ENCODE results near the gene KIAA1549.

The KIAA1549 gene

DNA sequence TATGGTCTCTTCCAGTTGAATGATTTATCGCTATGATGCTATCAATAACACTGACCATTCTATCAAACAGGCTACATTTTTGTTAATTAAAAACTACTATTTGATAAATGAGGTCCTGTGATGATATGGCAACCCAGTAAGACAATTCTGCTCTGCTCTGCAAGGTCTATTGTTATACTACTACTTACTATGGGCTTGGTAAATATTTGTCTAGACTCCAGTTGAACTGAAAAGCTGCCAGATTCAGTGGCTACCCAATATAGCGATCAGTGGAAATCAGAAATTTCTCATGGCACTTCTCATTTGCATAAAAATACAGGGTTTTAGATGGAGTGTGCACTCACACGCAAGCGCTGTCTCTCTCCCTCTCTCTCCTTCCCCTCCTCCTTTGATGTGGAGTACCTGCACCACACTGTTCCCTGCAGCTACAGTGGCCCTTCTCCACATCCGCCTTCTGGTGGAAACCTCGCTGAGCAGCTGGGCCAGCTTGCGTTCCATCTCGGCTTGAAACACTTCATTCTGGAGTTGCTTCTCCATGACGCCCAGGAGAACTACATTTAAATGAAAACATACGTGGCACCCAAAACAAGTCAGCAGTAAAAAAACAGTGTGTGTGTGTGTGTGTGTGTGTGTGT lies 77.9 kb downstream of the KIAA1549 start:
- no peaks in the 10 kb centered on the region for H3K9me3 Mint-ChIP-seq
- peak; percentile 44 to 55 (median 48) for DNase-seq
- peaks cover 6% of the 10 kb centered on the region for H3K36me3 Mint-ChIP-seq (ENCODE audit: insufficient read depth)
- peak overlapping the region; percentile 53 to 60 for H3K4me3 Mint-ChIP-seq
- peak overlapping the region; percentile 66 to 68 for H3K27ac Mint-ChIP-seq
- peaks cover 11 to 18% of the 10 kb centered on the region in 2 donors for H3K4me1 Mint-ChIP-seq (ENCODE audit: low read depth in 2 of 2)
- peak; percentile 100 for ATAC-seq (replicated peaks)
- peaks cover 69 to 97% of the 10 kb centered on the region in 2 donors for H3K27me3 Mint-ChIP-seq

- Mint-ChIP-seq H3K27me3 (peaks cover 66 to 97% of the 10 kb centered on the region in 2 donors), H3K4me1 (ENCODE audit: low read depth in 2 of 2) (peaks cover 13 to 20% of the 10 kb centered on the region in 2 donors), H3K36me3 (ENCODE audit: insufficient read depth) (peaks cover 6% of the 10 kb centered on the region), H3K27ac (no peak overlapping the region), H3K4me3 (no peak overlapping the region), H3K9me3 (no peaks in the 10 kb centered on the region)
- DNase-seq (no peak), ATAC-seq (replicated peaks) (no peak)
These were observed 79.0 kb downstream of the KIAA1549 start for GRCh38 chr7:138902161-138902560.

GRCh38 chr7:138900035-138900828 lies 81.0 kb downstream of the KIAA1549 start:
- H3K4me3 Mint-ChIP-seq, result no peak overlapping the region
- ATAC-seq (replicated peaks) (no peak), DNase-seq (no peak)
- peaks cover 74 to 99% of the 10 kb centered on the region in 2 donors for H3K27me3 Mint-ChIP-seq
- H3K9me3 Mint-ChIP-seq, result no peaks in the 10 kb centered on the region
- H3K4me1 Mint-ChIP-seq (ENCODE audit: low read depth in 2 of 2), result peaks cover 13 to 20% of the 10 kb centered on the region in 2 donors
- peaks cover 6% of the 10 kb centered on the region for H3K36me3 Mint-ChIP-seq (ENCODE audit: insufficient read depth)
- H3K27ac Mint-ChIP-seq, result no peak overlapping the region

GRCh38 chr7:138898802-138899201 lies 82.4 kb downstream of the KIAA1549 start:
- ATAC-seq (replicated peaks) (no peak), DNase-seq (no peak)
- H3K4me1 Mint-ChIP-seq (ENCODE audit: low read depth in 2 of 2), result peaks cover 12 to 20% of the 10 kb centered on the region in 2 donors
- no peaks in the 10 kb centered on the region for H3K9me3 Mint-ChIP-seq
- peaks cover 6% of the 10 kb centered on the region for H3K36me3 Mint-ChIP-seq (ENCODE audit: insufficient read depth)
- no peak overlapping the region for H3K4me3 Mint-ChIP-seq
- H3K27me3 Mint-ChIP-seq, result peaks cover 85 to 100% of the 10 kb centered on the region in 2 donors
- no peak overlapping the region for H3K27ac Mint-ChIP-seq

DNA sequence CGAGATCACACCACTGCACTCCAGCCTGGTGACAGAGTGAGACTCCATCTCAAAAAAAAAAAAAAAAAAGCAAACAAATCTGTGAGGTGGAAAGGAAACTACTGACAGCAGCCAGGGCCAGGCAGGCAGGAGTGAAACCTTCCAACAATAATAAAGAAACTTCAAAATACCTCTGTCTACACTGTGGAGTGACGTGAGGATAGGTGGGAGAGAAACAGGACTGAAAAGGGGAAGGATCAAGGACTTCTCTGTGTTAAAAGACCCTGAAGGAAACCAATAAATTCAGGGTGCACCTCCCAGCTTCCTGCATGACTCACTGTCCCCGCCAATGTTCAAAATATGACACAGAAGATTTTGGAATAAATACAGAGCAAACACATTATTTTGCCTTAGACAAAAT lies 82.9 kb downstream of the KIAA1549 start:
- ATAC-seq (replicated peaks) (peak; percentile 45), DNase-seq (no peak)
- Mint-ChIP-seq H3K36me3 (ENCODE audit: insufficient read depth) (peaks cover under 1% of the 10 kb centered on the region), H3K27ac (no peak overlapping the region), H3K9me3 (no peaks in the 10 kb centered on the region), H3K4me1 (ENCODE audit: low read depth in 2 of 2) (peaks cover 8 to 15% of the 10 kb centered on the region in 2 donors), H3K27me3 (peaks cover 85 to 100% of the 10 kb centered on the region in 2 donors), H3K4me3 (no peak overlapping the region)

DNA sequence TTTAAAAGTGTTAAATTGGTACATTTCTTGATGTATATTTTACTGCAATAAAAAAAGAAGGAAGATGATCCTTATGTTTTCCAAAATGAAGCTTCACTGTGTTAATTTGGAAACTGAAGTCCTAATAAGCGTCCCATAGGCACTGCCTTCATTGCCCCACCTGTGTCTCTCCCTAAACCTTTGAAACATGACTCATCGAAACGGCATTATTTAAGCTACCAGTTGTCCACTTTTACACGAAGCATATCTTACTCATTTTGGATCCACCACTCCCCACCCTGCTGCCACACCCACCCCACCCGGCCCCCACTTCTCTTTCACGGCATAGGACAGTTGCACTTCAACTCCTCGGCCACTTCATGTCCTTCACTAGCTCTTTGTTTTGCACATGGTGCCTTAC lies 85.5 kb downstream of the KIAA1549 start:
- Mint-ChIP-seq H3K4me3 (no peak overlapping the region), H3K27me3 (peaks cover 73 to 91% of the 10 kb centered on the region in 2 donors), H3K27ac (no peak overlapping the region), H3K9me3 (no peaks in the 10 kb centered on the region), H3K4me1 (ENCODE audit: low read depth in 2 of 2) (peaks cover 2 to 6% of the 10 kb centered on the region in 2 donors), H3K36me3 (ENCODE audit: insufficient read depth) (no peaks in the 10 kb centered on the region)
- ATAC-seq (replicated peaks) (no peak), DNase-seq (no peak)

GRCh38 chr7:138893258-138893657 lies 87.9 kb downstream of the KIAA1549 start:
- Mint-ChIP-seq H3K4me1 (ENCODE audit: low read depth in 2 of 2) (peaks cover 2% of the 10 kb centered on the region in 2 donors), H3K27ac (no peak overlapping the region), H3K9me3 (no peaks in the 10 kb centered on the region), H3K27me3 (peaks cover 52 to 70% of the 10 kb centered on the region in 2 donors), H3K4me3 (no peak overlapping the region), H3K36me3 (ENCODE audit: insufficient read depth) (no peaks in the 10 kb centered on the region)
- ATAC-seq (replicated peaks) (no peak), DNase-seq (no peak)

DNA sequence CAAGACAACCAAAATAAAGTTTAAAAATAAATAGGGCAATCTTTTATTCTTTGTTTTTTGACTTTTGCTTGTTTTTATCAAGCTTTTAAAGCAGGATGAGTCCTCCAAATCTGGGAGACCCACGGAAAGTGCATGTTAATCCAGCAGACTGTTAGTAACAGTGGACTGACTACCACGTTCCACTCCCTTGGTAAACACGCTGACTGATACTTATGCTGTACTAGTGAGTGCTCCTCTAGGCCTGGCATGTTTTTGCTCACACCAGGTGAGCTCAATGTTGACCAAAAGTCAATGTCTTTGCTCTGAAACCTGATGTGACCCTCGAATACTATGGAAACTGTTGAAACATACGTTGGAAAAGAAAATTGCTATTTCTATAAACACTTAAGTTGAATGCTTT lies 88.4 kb downstream of the KIAA1549 start:
- no peak overlapping the region for H3K27ac Mint-ChIP-seq
- no peaks in the 10 kb centered on the region for H3K36me3 Mint-ChIP-seq (ENCODE audit: insufficient read depth)
- DNase-seq (no peak), ATAC-seq (replicated peaks) (no peak)
- peaks cover 52 to 66% of the 10 kb centered on the region in 2 donors for H3K27me3 Mint-ChIP-seq
- H3K4me1 Mint-ChIP-seq (ENCODE audit: low read depth in 2 of 2), result no peaks in the 10 kb centered on the region
- H3K9me3 Mint-ChIP-seq, result no peaks in the 10 kb centered on the region
- H3K4me3 Mint-ChIP-seq, result no peak overlapping the region

GRCh38 chr7:138892006-138892630 lies 89.1 kb downstream of the KIAA1549 start:
- no peak for ATAC-seq (replicated peaks)
- Mint-ChIP-seq H3K4me1 (ENCODE audit: low read depth in 2 of 2) (no peaks in the 10 kb centered on the region), H3K9me3 (no peaks in the 10 kb centered on the region), H3K4me3 (no peak overlapping the region), H3K27ac (no peak overlapping the region), H3K36me3 (ENCODE audit: insufficient read depth) (no peaks in the 10 kb centered on the region), H3K27me3 (peaks cover 47 to 59% of the 10 kb centered on the region in 2 donors)
- DNase-seq, result no peak

- ATAC-seq (replicated peaks), result no peak
- no peaks in the 10 kb centered on the region for H3K9me3 Mint-ChIP-seq
- H3K36me3 Mint-ChIP-seq (ENCODE audit: insufficient read depth), result no peaks in the 10 kb centered on the region
- peaks cover 41 to 52% of the 10 kb centered on the region in 2 donors for H3K27me3 Mint-ChIP-seq
- H3K27ac Mint-ChIP-seq, result no peak overlapping the region
- peaks cover 2 to 3% of the 10 kb centered on the region in 2 donors for H3K4me1 Mint-ChIP-seq (ENCODE audit: low read depth in 2 of 2)
- no peak overlapping the region for H3K4me3 Mint-ChIP-seq
- DNase-seq, result no peak
These were observed 89.8 kb downstream of the KIAA1549 start for GRCh38 chr7:138891446-138891810.

DNA sequence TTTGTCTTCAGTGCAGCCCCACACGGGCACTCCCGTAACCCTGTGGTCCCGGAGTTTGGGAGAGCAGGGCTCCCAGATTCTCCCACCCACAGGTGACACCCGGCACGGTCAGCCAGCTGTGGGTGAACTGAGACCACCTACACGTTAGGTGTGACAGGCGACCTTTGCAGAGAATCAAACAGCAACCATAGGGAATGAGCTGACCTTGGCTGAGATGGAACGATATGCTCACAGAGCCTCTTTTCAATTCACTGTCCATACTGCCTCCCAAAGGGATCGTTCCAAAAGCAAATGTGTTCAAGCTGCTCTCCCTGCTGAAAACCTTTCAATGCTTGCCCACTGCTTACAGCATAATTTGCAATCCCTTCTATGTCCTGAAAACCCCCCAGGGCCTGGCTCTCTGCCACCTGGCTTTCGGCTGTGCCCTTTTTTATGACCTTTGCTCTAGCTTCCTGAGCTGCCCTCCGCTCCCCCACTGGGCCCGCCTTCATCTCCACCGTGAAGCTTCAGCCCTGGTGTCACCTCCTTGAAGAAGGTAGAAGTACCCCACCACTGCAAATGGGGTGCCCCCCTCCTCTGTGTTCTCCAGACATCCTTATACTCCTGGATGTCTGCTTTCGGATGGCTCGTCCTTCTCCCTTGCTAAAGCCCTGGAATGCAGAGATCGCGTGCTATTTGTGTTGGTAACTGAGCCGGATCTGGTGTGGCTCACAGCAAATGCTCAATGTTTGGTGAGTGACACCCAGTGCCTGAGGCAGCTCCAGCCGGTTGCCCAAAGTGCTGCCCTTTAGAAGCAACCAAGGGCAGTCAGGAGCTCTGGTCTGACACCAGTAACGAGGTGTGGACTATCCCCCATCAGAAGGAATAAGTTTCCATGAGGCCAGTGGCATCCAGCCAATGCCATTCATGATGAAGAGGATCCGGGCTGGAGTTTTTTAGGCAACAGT lies 90.4 kb downstream of the KIAA1549 start:
- H3K36me3 Mint-ChIP-seq (ENCODE audit: insufficient read depth), result peaks cover 2% of the 10 kb centered on the region
- H3K27me3 Mint-ChIP-seq, result peaks cover 34 to 45% of the 10 kb centered on the region in 2 donors
- no peak overlapping the region for H3K27ac Mint-ChIP-seq
- H3K9me3 Mint-ChIP-seq, result no peaks in the 10 kb centered on the region
- no peak for ATAC-seq (replicated peaks)
- no peak overlapping the region for H3K4me3 Mint-ChIP-seq
- peaks cover 5 to 6% of the 10 kb centered on the region in 2 donors for H3K4me1 Mint-ChIP-seq (ENCODE audit: low read depth in 2 of 2)
- no peak for DNase-seq

- ATAC-seq (replicated peaks) (no peak), DNase-seq (no peak)
- no peak overlapping the region for H3K4me3 Mint-ChIP-seq
- peaks cover 5 to 6% of the 10 kb centered on the region in 2 donors for H3K4me1 Mint-ChIP-seq (ENCODE audit: low read depth in 2 of 2)
- peaks cover 25 to 36% of the 10 kb centered on the region in 2 donors for H3K27me3 Mint-ChIP-seq
- peaks cover 3% of the 10 kb centered on the region for H3K36me3 Mint-ChIP-seq (ENCODE audit: insufficient read depth)
- H3K27ac Mint-ChIP-seq, result no peak overlapping the region
- no peaks in the 10 kb centered on the region for H3K9me3 Mint-ChIP-seq
These were observed 91.3 kb downstream of the KIAA1549 start for GRCh38 chr7:138889582-138890498.
